ENCODE results near the gene NSUN3. TPM values are rescaled to one million over a fixed set of nuclear protein-coding genes. Genes with fewer than 3 reads are reported as not detected.

NSUN3 gene
- total and polyA plus RNA-seq, 2 donors (not counting 1 experiment from before 2014, with no cell fraction given), result 6.5 to 25.7 TPM

GRCh38 chr3:94156626-94157025 is 93.8 kb downstream of the NSUN3 start:
- Mint-ChIP-seq H3K27ac (no peak overlapping the region), H3K4me1 (no peaks in the 10 kb centered on the region), H3K4me3 (no peak overlapping the region), H3K27me3 (peaks cover 7% of the 10 kb centered on the region), H3K9me3 (ENCODE audit: insufficient read depth) (no peaks in the 10 kb centered on the region)
- Histone ChIP-seq H3K4me3 (ENCODE audit: control extremely low read depth in 1 of 5, extremely low read depth in 1 of 5, insufficient read depth in 1 of 5, low read depth in 2 of 5, low read length in 4 of 5) (no peak overlapping the region), H4K20me1 (ENCODE audit: control insufficient read depth, insufficient read depth, low read length, poor library complexity, severe bottlenecking) (no peaks in the 10 kb centered on the region), H3K36me3 (replicated peaks in 1 of 2; ENCODE audit: control extremely low read depth in 1 of 2, control insufficient read depth in 1 of 2, extremely low read depth in 1 of 2, insufficient read depth in 2 of 2, low read length in 1 of 2) (no peaks in the 10 kb centered on the region), H3K4me2 (replicated peaks; ENCODE audit: low read depth, low read length, poor library complexity, severe bottlenecking) (no peak overlapping the region), H3K79me2 (ENCODE audit: control insufficient read depth, insufficient read depth, low read length) (no peaks in the 10 kb centered on the region), H3K4me1 (ENCODE audit: control insufficient read depth in 2 of 2, insufficient read depth in 2 of 2, low read length in 2 of 2) (no peaks in the 10 kb centered on the region), H3K27ac (ENCODE audit: low read length in 2 of 2) (no peak overlapping the region), H2AFZ (ENCODE audit: insufficient read depth, low read depth, low read length, poor library complexity, severe bottlenecking) (no peak overlapping the region), H3K27me3 (replicated peaks in 1 of 4; ENCODE audit: control extremely low read depth in 1 of 4, control insufficient read depth in 3 of 4, insufficient read depth in 4 of 4, low read length in 3 of 4) (no peaks in the 10 kb centered on the region), H3K9ac (ENCODE audit: low read length) (no peak overlapping the region), H3K9me3 (ENCODE audit: control extremely low read depth in 1 of 3, control insufficient read depth in 2 of 3, insufficient read depth in 1 of 3, low read length in 2 of 3) (no peaks in the 10 kb centered on the region)
- no peak for ATAC-seq (ENCODE audit: low read depth)
- no peak for TF ChIP-seq EZH2 (IDR thresholded peaks at IDR 0.05; ENCODE audit: borderline replicate concordance, insufficient read depth, low read depth, low read length, poor library complexity, severe bottlenecking)
- no peak for TF ChIP-seq CTCF (IDR thresholded peaks at IDR 0.05)
- 43% methylated on average over 1 of the region's 1 CpG for WGBS (ENCODE audit: insufficient coverage)
- intact Hi-C loops (cut with micrococcal nuclease), result no loop called here
- ChIA-PET POLR2A (no interaction called here), CTCF (no interaction called here)
- DNase-seq, result no peak

GRCh38 chr3:94158512-94158911 is 95.7 kb downstream of the NSUN3 start:
- Histone ChIP-seq H3K9me3 (ENCODE audit: control extremely low read depth in 1 of 3, control insufficient read depth in 2 of 3, insufficient read depth in 1 of 3, low read length in 2 of 3) (no peaks in the 10 kb centered on the region), H2AFZ (ENCODE audit: insufficient read depth, low read depth, low read length, poor library complexity, severe bottlenecking) (no peak overlapping the region), H3K79me2 (ENCODE audit: control insufficient read depth, insufficient read depth, low read length) (no peaks in the 10 kb centered on the region), H3K36me3 (replicated peaks in 1 of 2; ENCODE audit: control extremely low read depth in 1 of 2, control insufficient read depth in 1 of 2, extremely low read depth in 1 of 2, insufficient read depth in 2 of 2, low read length in 1 of 2) (no peaks in the 10 kb centered on the region), H4K20me1 (ENCODE audit: control insufficient read depth, insufficient read depth, low read length, poor library complexity, severe bottlenecking) (no peaks in the 10 kb centered on the region), H3K9ac (ENCODE audit: low read length) (no peak overlapping the region), H3K4me2 (replicated peaks; ENCODE audit: low read depth, low read length, poor library complexity, severe bottlenecking) (no peak overlapping the region), H3K27me3 (replicated peaks in 1 of 4; ENCODE audit: control extremely low read depth in 1 of 4, control insufficient read depth in 3 of 4, insufficient read depth in 4 of 4, low read length in 3 of 4) (no peaks in the 10 kb centered on the region), H3K4me3 (ENCODE audit: control extremely low read depth in 1 of 5, extremely low read depth in 1 of 5, insufficient read depth in 1 of 5, low read depth in 2 of 5, low read length in 4 of 5) (no peak overlapping the region), H3K27ac (ENCODE audit: low read length in 2 of 2) (no peak overlapping the region), H3K4me1 (ENCODE audit: control insufficient read depth in 2 of 2, insufficient read depth in 2 of 2, low read length in 2 of 2) (no peaks in the 10 kb centered on the region)
- WGBS (ENCODE audit: insufficient coverage), result no CpG with 5 or more reads among the region's 4 CpGs
- no peak for DNase-seq
- TF ChIP-seq EZH2 (IDR thresholded peaks at IDR 0.05; ENCODE audit: borderline replicate concordance, insufficient read depth, low read depth, low read length, poor library complexity, severe bottlenecking) (no peak), CTCF (IDR thresholded peaks at IDR 0.05) (no peak)
- H3K9me3 Mint-ChIP-seq (ENCODE audit: insufficient read depth), result no peaks in the 10 kb centered on the region
- no peak for ATAC-seq (ENCODE audit: low read depth)
- H3K4me1 Mint-ChIP-seq, result no peaks in the 10 kb centered on the region
- CTCF ChIA-PET, result no interaction called here
- intact Hi-C loops (cut with micrococcal nuclease), result no loop called here
- H3K27me3 Mint-ChIP-seq, result peaks cover 7% of the 10 kb centered on the region
- POLR2A ChIA-PET, result no interaction called here
- no peak overlapping the region for H3K4me3 Mint-ChIP-seq
- H3K27ac Mint-ChIP-seq, result no peak overlapping the region
